HG03095 (cell line): ENCODE results near the gene TRIM46.

Experiments used
- ATAC-seq: cut with Tn5 transposase; IDR thresholded peaks from one replicate; pipeline ENCODE4 v1.9.1; 2021; ENCODE audit warnings: moderate library complexity; ENCODE audit not compliant: unreplicated experiment

The TRIM46 gene

DNA sequence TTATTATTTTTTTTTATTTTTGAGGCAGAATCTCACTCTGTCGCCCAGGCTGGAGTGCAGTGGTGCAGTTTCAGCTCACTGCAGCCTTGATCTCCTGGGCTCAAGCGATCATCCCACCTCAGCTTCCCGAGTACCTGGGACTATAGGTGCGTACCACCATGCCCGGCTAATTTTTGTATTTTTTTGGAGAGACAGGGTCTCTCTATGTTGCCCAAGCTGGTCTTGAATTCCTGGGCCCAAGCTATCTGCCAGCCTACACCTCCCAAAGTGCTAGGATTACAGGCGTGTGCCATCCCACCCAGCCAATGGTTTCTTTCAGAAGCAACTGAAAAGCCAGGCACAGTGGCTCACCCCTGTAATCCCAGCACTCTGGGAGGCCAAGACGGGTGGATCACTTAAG, 2.8 kb upstream of the TRIM46 start:
- no peak for ATAC-seq

DNA sequence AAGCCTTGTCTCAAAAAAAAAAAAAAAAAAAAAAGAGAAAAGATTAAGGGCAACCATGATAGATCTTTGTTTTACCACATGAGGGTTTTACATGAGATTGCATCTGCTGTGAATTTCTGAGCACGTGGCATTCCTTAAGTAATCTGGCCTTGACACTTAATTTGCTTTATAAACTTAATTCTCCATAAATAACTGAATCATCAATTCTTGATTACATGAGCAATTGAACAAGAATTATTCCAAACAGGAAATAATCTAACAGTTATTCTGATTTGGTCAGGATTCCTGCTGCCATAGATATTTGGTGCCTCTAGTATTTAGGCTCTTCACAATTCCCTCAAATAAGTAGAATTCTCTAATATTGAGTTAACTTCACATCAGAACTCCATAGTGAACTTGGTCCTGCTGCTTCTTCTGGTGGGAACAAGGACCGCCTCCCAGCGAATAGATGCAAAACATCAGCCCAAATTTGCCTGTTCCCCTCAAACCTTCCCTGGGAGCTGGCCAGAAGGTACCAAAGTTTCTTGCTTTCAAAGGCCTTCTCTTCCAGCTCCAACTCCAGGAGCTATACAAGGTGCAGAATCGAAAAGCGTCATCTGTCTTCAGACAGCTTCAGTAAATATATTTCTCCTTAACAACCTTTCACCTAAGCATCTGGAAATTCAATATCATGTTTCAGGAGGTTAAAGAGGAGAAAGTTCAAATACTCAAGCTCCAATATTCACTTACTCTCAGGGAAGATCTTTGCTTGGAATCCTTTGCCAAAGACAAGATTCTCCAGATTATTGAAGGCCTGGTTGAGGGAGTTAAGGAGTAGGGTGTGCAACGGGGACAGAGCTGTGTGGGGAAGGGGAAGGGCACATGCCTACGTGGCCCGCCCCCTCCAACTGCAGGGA, 1.6 kb upstream of the TRIM46 start:
- ATAC-seq: no peak

DNA sequence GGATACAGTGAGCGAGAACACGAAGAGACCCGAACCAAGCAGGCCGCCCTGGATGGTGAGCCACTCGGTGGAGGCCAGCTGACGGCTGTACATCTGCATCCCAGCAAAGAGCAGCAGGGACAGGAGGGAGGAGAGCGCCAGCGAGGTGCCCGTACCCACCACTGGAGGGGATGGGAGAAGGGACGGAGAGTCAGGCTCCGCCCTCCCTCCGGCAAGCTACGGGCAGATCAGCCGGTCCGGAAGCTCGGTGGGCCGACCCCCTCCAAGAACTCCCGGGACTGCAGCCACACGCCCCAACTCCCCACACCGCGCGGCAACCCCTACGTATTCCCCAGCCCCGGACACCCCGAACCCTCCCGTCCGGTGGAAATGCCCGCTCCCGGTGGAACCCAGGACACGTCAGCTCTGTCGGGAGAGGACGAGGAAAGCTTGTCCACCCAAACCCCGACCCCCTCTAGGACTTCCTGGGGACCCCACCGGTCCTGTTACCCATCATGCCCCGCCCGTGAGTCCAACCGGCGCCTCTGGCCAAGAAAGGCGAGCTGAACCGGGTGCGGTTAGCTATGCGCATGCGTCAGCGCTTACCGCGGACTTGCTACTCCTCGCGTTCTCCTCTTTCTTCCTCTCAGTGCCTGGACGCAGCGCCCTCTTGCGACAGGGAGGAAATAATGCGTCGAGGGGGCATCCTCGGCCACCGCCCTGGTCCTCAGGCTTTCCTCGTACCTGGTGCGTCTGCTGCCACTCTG, 744 bp upstream of the TRIM46 start, which contains the start of gene KRTCAP2:
Gene KRTCAP2, minus strand, starts transcription at position 573 of the 746 bp plus-strand sequence. Its CDS starts 80 bp downstream, at position 493.
- ATAC-seq: peak; percentile 52

DNA sequence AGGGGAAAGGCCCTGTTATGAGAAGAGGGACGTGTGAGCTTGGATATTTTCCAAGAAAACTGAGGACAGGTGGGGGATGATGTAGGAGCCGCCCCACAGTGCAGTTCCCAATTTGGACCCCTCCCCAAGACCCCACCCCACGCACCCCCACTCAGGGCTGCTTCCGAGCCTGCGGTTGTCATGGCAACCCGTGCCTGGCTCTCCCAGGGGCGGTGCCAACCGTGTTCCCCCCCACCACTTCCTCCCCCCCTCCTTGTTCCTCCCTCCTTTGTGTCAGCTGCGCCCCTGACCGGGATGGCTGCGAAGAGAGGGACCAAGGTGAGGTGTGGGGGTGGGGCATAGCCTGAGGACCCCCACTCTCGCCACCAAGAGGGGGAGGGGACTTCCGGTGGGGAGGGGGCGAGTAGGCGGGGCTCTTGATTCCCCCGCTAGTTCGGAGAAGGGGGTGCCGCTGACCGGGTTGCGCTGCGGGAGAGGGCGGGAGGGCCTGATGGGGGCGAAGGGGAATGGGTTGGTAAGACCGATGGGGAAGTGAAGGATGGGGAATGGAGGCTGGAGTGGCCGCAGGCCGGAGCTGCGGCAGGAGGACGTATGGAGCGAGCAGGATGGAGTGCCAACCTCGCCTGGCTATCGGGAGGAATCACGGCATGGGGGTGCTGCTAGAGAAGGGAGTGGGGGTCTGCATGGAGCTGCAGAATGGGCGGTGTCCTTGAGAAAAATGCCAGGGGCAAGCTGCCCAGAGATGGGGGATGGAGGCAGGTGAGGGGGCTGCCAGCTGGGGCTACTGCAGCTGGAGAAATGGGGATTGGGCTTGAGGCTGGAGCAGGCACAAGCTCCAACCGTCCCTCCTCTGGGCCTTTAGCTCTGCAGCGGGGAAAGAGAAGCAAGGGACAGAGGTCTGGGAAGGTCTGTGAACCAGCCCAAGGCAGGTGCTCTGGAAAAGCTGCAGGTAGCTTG, 953 bp downstream of the TRIM46 start:
- ATAC-seq: no peak

DNA sequence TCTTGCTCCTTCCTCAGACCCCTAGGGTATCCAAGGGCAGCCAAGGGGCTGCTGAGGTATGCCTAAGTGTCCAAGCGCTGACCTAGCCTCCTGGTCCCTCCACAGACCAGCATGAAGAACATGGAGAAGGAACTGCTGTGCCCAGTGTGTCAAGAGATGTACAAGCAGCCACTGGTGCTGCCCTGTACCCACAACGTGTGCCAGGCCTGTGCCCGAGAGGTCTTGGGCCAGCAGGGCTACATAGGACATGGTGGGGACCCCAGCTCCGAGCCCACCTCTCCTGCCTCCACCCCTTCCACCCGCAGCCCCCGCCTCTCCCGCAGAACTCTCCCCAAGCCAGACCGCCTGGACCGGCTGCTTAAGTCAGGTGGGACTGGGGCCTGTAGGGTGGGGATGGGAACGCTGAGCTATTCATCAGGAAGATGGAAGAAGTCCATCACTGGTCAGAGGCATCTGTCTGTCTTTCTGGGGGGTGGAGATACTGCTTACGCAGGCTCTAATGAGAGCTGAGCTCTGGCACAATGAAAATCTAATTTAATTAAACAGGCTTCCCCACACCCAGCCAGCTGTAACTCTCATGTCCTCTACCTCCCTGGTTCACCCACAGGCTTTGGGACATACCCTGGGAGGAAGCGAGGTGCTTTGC, 1.8 kb downstream of the TRIM46 start:
- no peak for ATAC-seq

DNA sequence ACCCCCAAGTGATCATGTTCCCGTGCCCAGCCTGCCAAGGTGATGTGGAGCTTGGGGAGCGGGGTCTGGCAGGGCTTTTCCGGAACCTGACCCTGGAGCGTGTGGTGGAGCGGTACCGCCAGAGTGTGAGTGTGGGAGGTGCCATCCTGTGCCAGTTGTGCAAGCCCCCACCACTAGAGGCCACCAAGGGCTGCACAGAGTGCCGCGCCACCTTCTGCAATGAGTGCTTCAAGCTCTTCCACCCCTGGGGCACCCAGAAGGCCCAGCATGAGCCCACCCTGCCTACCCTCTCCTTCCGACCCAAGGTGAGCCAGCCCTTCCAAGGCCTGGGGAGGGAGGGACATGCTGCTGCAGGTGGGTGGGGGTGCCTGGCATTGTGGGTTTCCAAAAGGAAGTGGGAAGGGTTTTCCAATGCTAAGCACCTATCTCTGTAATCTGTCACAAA, 2.3 kb downstream of the TRIM46 start:
- no peak for ATAC-seq

DNA sequence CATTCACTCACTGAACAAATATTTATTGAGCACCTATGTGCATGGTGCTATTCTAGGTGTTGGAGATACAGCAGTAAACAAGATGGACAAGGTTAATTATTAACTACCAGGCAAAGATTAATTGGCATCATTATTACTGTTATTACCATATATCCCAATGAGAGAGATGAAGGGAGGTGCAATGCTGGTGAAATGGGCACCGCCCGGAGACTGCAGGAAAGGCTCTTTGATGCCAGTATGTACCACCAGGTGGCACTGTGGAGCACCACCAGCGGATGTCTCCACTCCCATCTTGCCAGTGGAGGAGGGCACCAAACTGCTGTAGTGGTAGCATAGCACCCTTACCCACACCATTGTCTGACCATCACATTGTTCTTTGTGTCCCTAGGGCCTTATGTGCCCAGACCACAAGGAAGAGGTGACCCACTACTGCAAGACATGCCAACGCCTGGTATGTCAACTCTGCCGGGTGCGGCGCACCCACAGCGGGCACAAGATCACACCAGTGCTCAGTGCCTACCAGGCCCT, 3.0 kb downstream of the TRIM46 start:
- ATAC-seq: no peak

DNA sequence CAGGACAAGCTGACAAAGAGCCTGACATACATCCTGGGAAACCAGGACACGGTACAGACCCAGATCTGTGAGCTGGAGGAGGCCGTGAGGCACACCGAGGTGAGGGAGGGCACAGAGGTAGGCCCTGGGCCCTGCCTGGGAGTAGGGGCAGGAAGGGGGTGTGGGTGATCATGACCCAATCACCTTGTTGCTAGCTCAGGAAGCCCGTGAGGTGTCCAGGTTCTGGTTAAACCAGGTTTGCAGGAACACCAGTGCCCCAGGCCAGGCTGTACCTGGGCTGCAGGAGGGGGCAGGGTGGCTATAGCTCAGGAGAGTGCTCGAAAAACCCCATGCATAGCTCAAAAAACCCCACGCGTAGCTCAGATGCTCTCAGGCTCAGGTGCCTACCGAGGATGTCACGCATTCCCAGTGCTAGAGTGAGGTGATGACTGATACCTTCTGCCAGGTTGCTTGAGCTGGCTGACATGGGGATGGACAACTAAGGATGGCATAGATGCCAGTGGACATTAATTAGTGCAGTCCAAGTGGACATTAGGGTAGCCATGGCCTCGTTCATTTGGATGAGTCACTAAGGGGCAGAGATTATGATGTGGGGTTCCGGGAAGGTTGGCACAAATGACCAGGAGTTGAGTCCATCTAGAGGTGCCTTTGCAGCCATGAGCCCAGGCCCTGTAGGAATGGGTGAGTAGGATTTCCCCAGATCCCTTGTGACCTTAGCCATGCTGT, 3.7 kb downstream of the TRIM46 start:
- ATAC-seq: no peak

DNA sequence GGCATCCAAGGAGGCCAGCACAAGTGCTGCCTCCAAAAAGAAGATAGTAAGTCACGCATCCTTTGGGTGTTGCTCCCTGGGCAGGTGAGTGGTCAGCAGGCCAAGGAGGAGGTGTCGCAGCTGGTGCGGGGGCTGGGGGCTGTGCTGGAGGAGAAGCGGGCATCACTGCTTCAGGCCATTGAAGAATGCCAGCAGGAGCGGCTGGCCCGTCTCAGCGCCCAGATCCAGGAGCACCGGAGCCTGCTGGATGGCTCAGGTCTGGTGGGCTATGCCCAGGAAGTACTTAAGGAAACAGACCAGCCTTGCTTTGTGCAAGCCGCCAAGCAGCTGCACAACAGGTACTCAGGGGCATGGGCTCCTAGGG, 4.3 kb downstream of the TRIM46 start:
- no peak for ATAC-seq

DNA sequence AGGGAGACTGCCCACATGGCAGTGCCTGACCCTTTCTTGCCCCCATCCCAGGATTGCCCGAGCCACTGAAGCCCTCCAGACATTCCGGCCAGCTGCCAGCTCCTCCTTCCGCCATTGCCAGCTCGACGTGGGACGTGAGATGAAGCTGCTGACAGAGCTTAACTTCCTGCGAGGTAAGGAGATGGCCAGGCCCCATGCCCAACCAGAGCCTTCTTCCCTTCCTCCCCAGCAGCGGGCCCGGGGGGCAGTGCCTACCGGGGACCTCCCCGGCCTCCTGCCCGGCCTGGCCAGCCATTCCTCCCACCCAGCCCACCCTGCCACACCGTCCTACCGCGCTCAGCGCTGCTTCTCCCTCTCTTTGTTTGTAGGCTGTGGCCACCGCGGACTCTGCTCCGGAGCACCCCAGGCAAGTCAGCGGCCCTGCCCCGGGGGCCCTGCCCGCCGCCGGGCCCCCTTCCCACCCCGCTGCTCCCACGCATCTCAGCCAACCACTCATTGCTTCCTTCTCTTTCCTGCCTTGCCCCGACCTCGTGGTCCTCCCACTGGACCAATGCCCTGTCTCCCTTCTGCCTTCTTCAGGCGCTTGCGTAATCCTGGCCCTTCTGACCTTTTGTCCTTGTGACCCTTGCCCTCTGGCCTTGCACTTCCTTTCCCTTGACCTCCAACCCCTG, 4.9 kb downstream of the TRIM46 start:
- no peak for ATAC-seq

DNA sequence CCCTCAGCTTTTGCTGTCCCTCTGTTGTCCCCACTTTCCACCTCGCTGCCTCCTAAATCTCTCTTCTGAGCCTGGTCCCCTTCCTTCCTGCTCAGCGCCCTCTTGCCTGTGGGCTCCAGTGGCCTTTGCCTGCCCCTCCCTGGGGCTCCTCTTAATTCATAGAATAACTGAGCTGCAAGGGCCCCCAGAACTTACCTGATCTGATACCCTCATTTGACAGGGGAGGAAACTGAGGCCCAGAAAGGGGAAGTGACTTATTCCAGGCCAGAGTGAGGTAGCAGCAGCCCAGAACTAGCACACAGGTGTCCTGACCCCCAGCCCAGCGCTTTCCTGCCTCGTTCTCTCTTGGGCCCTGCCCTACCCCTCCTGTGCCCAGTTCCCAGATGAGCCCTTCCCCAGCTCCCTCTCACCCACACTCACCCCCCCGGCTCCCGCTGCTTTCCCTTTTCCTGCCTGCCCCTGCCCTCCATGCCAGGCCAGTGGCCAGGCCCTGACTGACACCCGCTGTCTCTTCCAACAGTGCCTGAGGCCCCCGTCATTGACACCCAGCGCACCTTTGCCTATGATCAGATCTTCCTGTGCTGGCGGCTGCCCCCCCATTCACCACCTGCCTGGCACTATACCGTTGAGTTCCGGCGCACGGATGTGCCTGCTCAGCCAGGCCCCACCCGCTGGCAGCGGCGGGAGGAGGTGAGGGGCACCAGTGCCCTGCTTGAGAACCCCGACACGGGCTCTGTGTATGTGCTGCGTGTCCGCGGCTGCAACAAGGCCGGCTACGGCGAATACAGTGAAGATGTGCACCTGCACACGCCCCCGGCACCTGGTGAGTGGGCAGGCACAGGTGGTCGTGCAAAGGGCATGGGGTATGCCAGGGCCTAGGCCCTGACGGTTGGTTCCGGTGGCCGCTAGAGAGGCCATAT, 5.7 kb downstream of the TRIM46 start:
- no peak for ATAC-seq

DNA sequence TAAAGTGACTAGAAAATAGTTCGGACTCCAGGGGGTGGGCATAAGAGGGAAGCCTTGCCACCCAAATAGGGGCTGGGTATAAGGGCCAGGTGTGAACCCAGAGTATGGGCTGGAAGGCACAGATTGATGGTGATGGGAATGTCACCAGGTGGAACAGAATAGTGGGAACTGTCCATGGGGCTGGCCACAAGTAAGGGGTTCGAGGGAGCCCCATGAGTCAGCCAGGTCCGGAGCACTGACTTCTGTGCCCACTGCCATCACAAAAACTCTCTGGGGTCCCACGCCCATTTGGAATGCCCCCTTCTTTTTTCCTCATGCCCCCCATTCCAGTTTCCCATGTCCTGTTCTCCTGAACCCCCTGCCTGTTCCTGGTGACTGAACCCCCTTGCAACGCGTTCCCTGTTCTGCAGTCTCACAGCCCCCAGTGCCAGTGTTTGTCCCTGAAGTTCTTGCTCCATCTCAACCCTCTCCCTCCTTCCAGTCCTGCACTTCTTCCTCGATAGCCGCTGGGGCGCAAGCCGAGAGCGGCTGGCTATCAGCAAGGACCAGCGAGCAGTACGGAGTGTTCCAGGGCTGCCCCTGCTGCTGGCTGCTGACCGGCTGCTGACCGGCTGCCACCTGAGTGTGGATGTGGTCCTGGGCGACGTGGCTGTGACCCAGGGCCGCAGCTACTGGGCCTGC, 7.9 kb downstream of the TRIM46 start:
- ATAC-seq: no peak

DNA sequence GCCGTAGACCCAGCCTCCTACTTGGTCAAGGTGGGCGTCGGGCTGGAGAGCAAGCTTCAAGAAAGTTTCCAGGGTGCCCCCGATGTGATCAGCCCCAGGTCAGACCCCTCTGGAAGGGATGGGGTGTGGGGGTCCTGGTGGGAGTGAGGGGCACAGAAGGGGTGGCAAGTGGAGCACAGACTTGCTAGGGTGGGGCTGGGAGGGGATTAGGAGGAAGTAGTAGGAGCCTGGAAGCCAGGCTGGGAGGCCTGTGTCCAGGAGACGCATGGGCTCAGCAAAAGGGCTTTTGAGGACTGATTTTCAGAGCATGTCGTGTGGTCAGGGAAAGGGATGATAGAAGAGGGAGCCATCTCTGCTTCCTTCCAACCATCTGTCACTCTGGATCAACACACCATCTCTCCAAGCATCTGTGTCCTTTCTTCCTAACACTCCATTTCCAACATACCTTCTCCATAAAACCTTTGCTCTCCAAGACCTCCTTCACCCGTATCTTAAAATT, 8.5 kb downstream of the TRIM46 start:
- no peak for ATAC-seq

DNA sequence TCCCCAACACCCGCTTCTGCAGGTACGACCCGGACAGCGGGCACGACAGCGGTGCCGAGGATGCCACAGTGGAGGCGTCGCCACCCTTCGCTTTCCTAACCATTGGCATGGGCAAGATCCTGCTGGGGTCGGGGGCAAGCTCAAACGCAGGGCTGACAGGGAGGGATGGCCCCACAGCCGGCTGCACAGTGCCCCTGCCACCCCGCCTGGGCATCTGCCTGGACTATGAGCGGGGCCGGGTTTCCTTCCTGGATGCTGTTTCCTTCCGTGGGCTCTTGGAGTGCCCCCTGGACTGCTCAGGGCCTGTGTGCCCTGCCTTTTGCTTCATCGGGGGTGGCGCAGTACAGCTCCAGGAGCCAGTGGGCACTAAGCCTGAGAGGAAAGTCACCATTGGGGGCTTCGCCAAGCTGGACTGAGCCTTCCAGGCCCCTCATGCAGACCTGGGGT, 10.1 kb downstream of the TRIM46 start:
- no peak for ATAC-seq

DNA sequence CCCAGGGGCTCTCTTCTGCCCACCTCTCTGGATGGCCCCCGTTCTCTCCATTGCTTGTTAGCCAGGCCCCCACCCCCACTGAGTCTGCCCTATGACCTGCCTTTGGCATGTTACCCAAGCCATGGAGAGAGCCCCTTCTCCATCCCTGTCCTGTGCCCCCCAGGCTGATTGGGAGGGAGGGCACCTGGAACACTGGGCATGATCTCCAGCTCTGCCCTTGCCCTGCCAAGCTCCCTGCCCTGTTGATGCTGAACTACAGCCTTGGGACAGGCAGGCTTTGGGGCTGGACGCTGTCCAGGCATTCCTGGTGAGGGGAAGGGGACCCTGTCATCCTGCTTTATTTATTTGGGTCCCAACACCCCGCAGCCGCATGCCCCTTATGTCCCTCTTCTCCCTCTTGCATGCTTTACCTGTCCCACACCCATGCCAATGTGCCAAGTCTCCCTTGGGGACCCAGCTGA, 10.7 kb downstream of the TRIM46 start:
- ATAC-seq: no peak

DNA sequence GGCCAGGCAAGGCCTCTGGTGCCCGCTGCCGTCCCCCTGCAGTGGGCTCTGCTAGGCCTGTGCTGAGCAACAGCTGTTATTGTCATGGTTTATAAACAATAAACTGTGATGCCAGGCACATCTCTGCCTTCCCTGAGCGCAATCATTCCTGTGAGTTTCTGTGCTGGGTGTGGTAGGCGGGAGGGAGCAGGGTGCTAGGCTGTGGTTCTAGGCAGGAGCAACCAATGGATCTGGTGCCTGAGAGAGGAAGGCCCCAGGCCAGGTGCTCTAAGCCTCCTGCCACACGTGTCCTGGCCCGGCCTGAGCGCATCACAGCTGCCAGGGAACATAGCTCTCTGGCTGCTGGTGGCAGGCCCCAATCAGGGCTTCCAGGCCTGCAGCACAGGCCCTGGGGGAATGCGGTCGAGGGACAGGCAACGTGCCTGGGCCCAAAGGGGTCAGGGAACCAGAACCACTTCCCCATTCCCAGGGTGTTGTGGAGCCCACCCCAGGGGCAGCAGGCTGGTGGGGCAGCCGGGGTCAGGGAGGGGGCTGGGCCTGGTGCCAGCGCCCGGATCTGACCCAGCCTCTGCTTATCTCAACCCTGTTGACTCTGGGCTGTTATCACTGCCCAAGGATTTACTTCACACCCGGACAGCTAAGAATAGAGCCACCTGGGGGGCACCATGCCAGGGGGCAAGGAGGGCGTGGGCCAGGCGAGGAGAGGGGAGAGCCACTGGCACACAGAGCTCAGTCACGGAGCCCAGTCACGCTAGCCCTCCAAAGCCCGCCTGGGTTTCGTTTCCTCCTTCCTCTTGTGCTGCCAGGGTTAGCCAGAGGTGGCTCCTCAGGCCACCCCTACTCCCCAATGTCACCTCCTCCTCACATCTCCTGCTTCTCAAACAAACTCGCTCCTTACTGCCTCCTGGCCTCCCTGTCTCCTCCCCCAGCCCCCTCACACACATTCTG, 11.5 kb downstream of the TRIM46 start:
- no peak for ATAC-seq
